Adrenal gland (tissue), 5 donors: ENCODE measurements around the gene KIRREL3.

Experiments used
- POLR2A ChIP-seq, 2 donors: fragments of 450-650 bp; IDR thresholded peaks; one replicate each; pipeline ENCODE4 v1.6.1; 2017; ENCODE audit warnings: antibody characterized with exemption in 2 of 2, mild to moderate bottlenecking in 2 of 2, moderate library complexity in 1 of 2
- TF ChIP-seq, protein P1 (sequence below), 6 experiments: fragments of 450-650 bp in 4 of 6; fragments of 200-600 bp in 2 of 6; sonication (generic) in 1 of 6; IDR thresholded peaks; 1 replicate in 5 of 6; 2 replicates in 1 of 6; pipeline versions ENCODE4 v1.5.1 to v1.8.0; 2016 to 2021; ENCODE audit warnings: antibody characterized with exemption in 6 of 6, mild to moderate bottlenecking in 2 of 6, moderate library complexity in 1 of 6
- donor health status: DM: no; HTN: no; CAD: no.

DNA sequence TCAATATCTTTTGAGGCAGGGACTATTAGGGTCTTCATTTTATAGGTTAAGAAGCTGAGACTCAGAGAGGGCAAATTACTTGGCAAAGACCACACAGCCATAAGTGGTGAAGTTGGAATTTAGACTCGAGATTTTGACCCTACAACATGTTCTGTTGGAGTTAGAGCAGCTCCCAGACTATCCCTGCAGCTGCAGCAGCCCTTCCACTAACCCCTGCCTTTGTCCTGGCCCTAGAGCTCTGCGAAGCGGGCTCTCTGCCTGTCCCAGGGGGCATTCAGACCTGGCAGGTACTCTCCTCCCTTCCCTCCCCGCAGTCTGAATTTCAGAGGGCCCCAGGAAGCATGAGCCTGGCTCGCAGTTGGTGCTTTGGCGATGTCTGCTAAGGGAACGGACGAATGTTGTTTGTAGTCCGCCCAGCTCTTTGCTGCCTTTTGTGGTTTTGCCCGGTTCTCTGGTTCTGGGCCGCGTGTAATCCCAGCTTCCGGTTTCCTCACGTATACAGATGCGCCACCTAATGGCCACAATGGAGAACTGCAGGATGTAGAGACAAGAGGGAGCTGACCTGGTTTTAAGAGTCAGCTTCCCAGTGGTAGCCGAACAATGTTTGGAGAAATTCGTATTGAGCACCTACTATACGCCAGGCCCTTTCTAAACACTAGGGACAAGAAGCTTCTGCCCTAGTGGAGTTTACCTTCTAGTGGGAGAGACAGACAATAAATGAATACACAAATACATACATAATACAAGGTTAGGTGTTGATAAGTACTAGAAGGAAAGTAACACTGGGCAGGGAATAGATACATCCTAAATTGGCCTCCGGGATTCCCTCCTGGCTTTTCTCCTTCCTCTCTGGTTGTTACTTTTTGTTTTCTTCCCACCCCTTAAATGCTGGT is 519.9 kb downstream of the KIRREL3 start:
- TF ChIP-seq, protein P1, sequence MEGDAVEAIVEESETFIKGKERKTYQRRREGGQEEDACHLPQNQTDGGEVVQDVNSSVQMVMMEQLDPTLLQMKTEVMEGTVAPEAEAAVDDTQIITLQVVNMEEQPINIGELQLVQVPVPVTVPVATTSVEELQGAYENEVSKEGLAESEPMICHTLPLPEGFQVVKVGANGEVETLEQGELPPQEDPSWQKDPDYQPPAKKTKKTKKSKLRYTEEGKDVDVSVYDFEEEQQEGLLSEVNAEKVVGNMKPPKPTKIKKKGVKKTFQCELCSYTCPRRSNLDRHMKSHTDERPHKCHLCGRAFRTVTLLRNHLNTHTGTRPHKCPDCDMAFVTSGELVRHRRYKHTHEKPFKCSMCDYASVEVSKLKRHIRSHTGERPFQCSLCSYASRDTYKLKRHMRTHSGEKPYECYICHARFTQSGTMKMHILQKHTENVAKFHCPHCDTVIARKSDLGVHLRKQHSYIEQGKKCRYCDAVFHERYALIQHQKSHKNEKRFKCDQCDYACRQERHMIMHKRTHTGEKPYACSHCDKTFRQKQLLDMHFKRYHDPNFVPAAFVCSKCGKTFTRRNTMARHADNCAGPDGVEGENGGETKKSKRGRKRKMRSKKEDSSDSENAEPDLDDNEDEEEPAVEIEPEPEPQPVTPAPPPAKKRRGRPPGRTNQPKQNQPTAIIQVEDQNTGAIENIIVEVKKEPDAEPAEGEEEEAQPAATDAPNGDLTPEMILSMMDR (IDR thresholded peaks at IDR 0.05), result peak; percentile 93 to 99 (median 96)
- TF ChIP-seq POLR2A (IDR thresholded peaks at IDR 0.05), result peak in 1 of 2 donors; percentile 18
